AG04450 (cell line): Measurements from ENCODE around the gene LEO1. TPM values are rescaled to one million over a fixed set of nuclear protein-coding genes. Genes with fewer than 3 reads are reported as not detected.

Source experiments
- CTCF ChIA-PET: fragments of 300-600, 350-600 bp; formaldehyde crosslinking; extraction: SDS; loops from one replicate; lab custom pipeline; 2022; ENCODE audit warnings: antibody characterized with exemption, inconsistent platforms; lab: Charles Lee
- POLR2A ChIA-PET: fragments of 350-600 bp; formaldehyde crosslinking; extraction: SDS; loops from one replicate; lab custom pipeline; 2021; ENCODE audit warnings: antibody characterized with exemption, inconsistent platforms; lab: Yijun Ruan, JAX
- DNase-seq: peaks from one replicate; pipeline ENCODE4 v3.0.0-alpha.2; 2011; ENCODE audit warnings: low read depth, low spot score
- H3K27ac ChIP-seq: one replicate; pipeline ENCODE4 v1.5.1; 2012; ENCODE audit warnings: low read depth, low read length, control low read depth
- H3K27me3 ChIP-seq: one replicate; pipeline ENCODE4 v1.6.0; 2012; ENCODE audit warnings: low read length; ENCODE audit not compliant: control insufficient read depth, insufficient read depth
- H3K4me3 ChIP-seq: 2 replicates; pipeline ENCODE4 v1.5.1; 2011; ENCODE audit warnings: mild to moderate bottlenecking, low read depth, low read length, control low read depth
- H3K9me3 ChIP-seq: 2 replicates; pipeline ENCODE4 v1.5.1; 2012; ENCODE audit warnings: low read length; ENCODE audit not compliant: control insufficient read depth, insufficient read depth
- CTCF ChIP-seq: IDR thresholded peaks from 2 replicates; pipeline ENCODE4 v1.5.1; 2011; ENCODE audit warnings: low read depth, low read length, control low read depth, inconsistent platforms
- polyA plus RNA-seq: library from polyadenylated mRNA; depleted of rRNA; stranded (reverse); fragments of >200 nt; gene quantifications from 2 replicates; pipeline ENCODE4 v1.2.3, GENCODE V29; 2011; rRNA removed
- small RNA-seq: library from RNA; depleted of rRNA; stranded (forward); fragments of <200 nt; gene quantifications from one replicate; pipeline ENCODE3, GENCODE V24; 2012; ENCODE audit warnings: low read depth; ENCODE audit not compliant: insufficient read length

Gene LEO1
- polyA plus RNA-seq, 1 experiment, result 8.0 TPM

GRCh38 chr15:51888593-51889195 lies 82.9 kb downstream of the LEO1 start:
- TF ChIP-seq CTCF, result peak; percentile 76
- ChIA-PET CTCF (interaction anchor here (0.6 to 2.2 kb wide), 25 partner anchors 8 to 320 kb away, joined by 3 to 10 read pairs (median 5); partner anchors contain the start of gene TMOD3), POLR2A (no interaction called here)
- Histone ChIP-seq H3K27me3 (no peaks in the 10 kb centered on the region), H3K9me3 (peaks cover 7% of the 10 kb centered on the region; the same call in 1 of the 2 replicates), H3K4me3 (no peak overlapping the region), H3K27ac (no peak overlapping the region)
- no peak for DNase-seq

Small RNA genes within 50 kb of the gene (small RNA-seq; reads per million reads assigned to genes)
- gene RNU6-90P, result not detected

Other genes starting within 250 kb of the LEO1 start
- 6.5 and 10.2 TPM in 2 replicates for gene LYSMD2, start 234.1 kb downstream of the LEO1 start, polyA plus RNA-seq
- 3.1 and 3.2 TPM in 2 replicates for gene TMOD2, start 220.2 kb downstream of the LEO1 start, polyA plus RNA-seq
- gene TMOD3, start 142.1 kb downstream of the LEO1 start, polyA plus RNA-seq, result 22.7 and 29.8 TPM in 2 replicates
- 55.7 and 74.3 TPM in 2 replicates for gene MAPK6, start 47.4 kb upstream of the LEO1 start, polyA plus RNA-seq
- gene BCL2L10, start 141.0 kb upstream of the LEO1 start, polyA plus RNA-seq, result 0.11 and 0.15 TPM in 2 replicates
- 43.6 and 43.7 TPM in 2 replicates for gene GNB5, start 219.6 kb upstream of the LEO1 start, polyA plus RNA-seq